HUES48 (cell line): ENCODE results near the gene HELZ2.

ENCODE experiments used
- H3K27ac ChIP-seq: one replicate; pipeline ENCODE4 v1.7.0; 2013; ENCODE audit warnings: low read depth, low read length, inconsistent platforms
- H3K27me3 ChIP-seq: 2 replicates; pipeline ENCODE4 v1.6.1; 2013; ENCODE audit warnings: mild to moderate bottlenecking, low read length; ENCODE audit not compliant: control insufficient read depth, insufficient read depth
- H3K36me3 ChIP-seq: 2 replicates; pipeline ENCODE4 v1.6.1; 2013; ENCODE audit warnings: low read length; ENCODE audit not compliant: control insufficient read depth, insufficient read depth
- H3K4me1 ChIP-seq: 2 replicates; pipeline ENCODE4 v1.6.1; 2013; ENCODE audit warnings: mild to moderate bottlenecking, low read length; ENCODE audit not compliant: control insufficient read depth, insufficient read depth
- H3K4me3 ChIP-seq: 2 replicates; pipeline ENCODE4 v1.5.1; 2013; ENCODE audit warnings: mild to moderate bottlenecking, low read depth, low read length
- H3K9ac ChIP-seq: 2 replicates; pipeline ENCODE4 v1.6.1; 2013; ENCODE audit warnings: mild to moderate bottlenecking, low read depth, low read length, moderate library complexity
- H3K9me3 ChIP-seq: 2 replicates; pipeline ENCODE4 v1.6.1; 2013; ENCODE audit warnings: low read length; ENCODE audit not compliant: control insufficient read depth, insufficient read depth

HELZ2 gene

GRCh38 chr20:63543733-63544132, 30.3 kb downstream of the HELZ2 start:
- Histone ChIP-seq H3K27ac (no peak overlapping the region), H3K4me1 (peaks cover 19% of the 10 kb centered on the region; the same call in 1 of the 2 replicates), H3K9me3 (no peaks in the 10 kb centered on the region), H3K4me3 (no peak overlapping the region), H3K27me3 (no peaks in the 10 kb centered on the region), H3K9ac (no peak overlapping the region), H3K36me3 (no peaks in the 10 kb centered on the region)

- Histone ChIP-seq H3K4me1 (peaks cover 14% of the 10 kb centered on the region; the same call in 1 of the 2 replicates), H3K36me3 (no peaks in the 10 kb centered on the region), H3K9me3 (no peaks in the 10 kb centered on the region), H3K9ac (no peak overlapping the region), H3K27me3 (no peaks in the 10 kb centered on the region), H3K4me3 (no peak overlapping the region), H3K27ac (no peak overlapping the region)
Observed at GRCh38 chr20:63543131-63543530, 30.9 kb downstream of the HELZ2 start.

- no peak overlapping the region for H3K27ac ChIP-seq
- H3K4me1 ChIP-seq = peaks cover 10% of the 10 kb centered on the region; the same call in 1 of the 2 replicates
- H3K9me3 ChIP-seq = no peaks in the 10 kb centered on the region
- H3K27me3 ChIP-seq = no peaks in the 10 kb centered on the region
- no peak overlapping the region for H3K9ac ChIP-seq
- no peaks in the 10 kb centered on the region for H3K36me3 ChIP-seq
- no peak overlapping the region for H3K4me3 ChIP-seq
Observed at GRCh38 chr20:63542696-63543095, 31.3 kb downstream of the HELZ2 start.

- H3K4me1 ChIP-seq = peaks cover 6% of the 10 kb centered on the region; the same call in 1 of the 2 replicates
- no peak overlapping the region for H3K4me3 ChIP-seq
- no peaks in the 10 kb centered on the region for H3K9me3 ChIP-seq
- H3K27me3 ChIP-seq = no peaks in the 10 kb centered on the region
- H3K27ac ChIP-seq = no peak overlapping the region
- no peaks in the 10 kb centered on the region for H3K36me3 ChIP-seq
- no peak overlapping the region for H3K9ac ChIP-seq
Observed at GRCh38 chr20:63542031-63542559, 31.9 kb downstream of the HELZ2 start.

GRCh38 chr20:63541371-63541770, 32.7 kb downstream of the HELZ2 start:
- Histone ChIP-seq H3K27ac (no peak overlapping the region), H3K4me3 (no peak overlapping the region), H3K9ac (no peak overlapping the region), H3K9me3 (no peaks in the 10 kb centered on the region), H3K27me3 (no peaks in the 10 kb centered on the region), H3K36me3 (no peaks in the 10 kb centered on the region), H3K4me1 (peaks cover 3% of the 10 kb centered on the region; the same call in 1 of the 2 replicates)

- Histone ChIP-seq H3K27me3 (no peaks in the 10 kb centered on the region), H3K36me3 (no peaks in the 10 kb centered on the region), H3K9me3 (no peaks in the 10 kb centered on the region), H3K4me3 (no peak overlapping the region), H3K9ac (no peak overlapping the region), H3K27ac (no peak overlapping the region), H3K4me1 (peaks cover 3% of the 10 kb centered on the region; the same call in 1 of the 2 replicates)
Observed at GRCh38 chr20:63540417-63541186, 33.4 kb downstream of the HELZ2 start.

- Histone ChIP-seq H3K4me3 (no peak overlapping the region), H3K9me3 (no peaks in the 10 kb centered on the region), H3K4me1 (peaks cover 3% of the 10 kb centered on the region; the same call in 1 of the 2 replicates), H3K27ac (no peak overlapping the region), H3K9ac (no peak overlapping the region), H3K27me3 (no peaks in the 10 kb centered on the region), H3K36me3 (no peaks in the 10 kb centered on the region)
Observed at GRCh38 chr20:63539441-63540370, 34.3 kb downstream of the HELZ2 start.

GRCh38 chr20:63539092-63539430, 35.0 kb downstream of the HELZ2 start:
- Histone ChIP-seq H3K27me3 (no peaks in the 10 kb centered on the region), H3K9me3 (no peaks in the 10 kb centered on the region), H3K27ac (no peak overlapping the region), H3K9ac (no peak overlapping the region), H3K4me3 (no peak overlapping the region), H3K36me3 (no peaks in the 10 kb centered on the region), H3K4me1 (peaks cover 3% of the 10 kb centered on the region; the same call in 1 of the 2 replicates)

GRCh38 chr20:63538204-63539091, 35.6 kb downstream of the HELZ2 start:
- Histone ChIP-seq H3K9me3 (no peaks in the 10 kb centered on the region), H3K4me3 (peak overlapping the region; percentile 40; the same call in 1 of the 2 replicates), H3K27ac (no peak overlapping the region), H3K36me3 (no peaks in the 10 kb centered on the region), H3K4me1 (peaks cover 3% of the 10 kb centered on the region; the same call in 1 of the 2 replicates), H3K9ac (no peak overlapping the region), H3K27me3 (no peaks in the 10 kb centered on the region)

GRCh38 chr20:63537525-63538203, 36.4 kb downstream of the HELZ2 start:
- Histone ChIP-seq H3K36me3 (no peaks in the 10 kb centered on the region), H3K4me1 (peaks cover 3% of the 10 kb centered on the region; the same call in 1 of the 2 replicates), H3K27me3 (no peaks in the 10 kb centered on the region), H3K4me3 (peak overlapping the region; percentile 40; the same call in 1 of the 2 replicates), H3K27ac (no peak overlapping the region), H3K9me3 (no peaks in the 10 kb centered on the region), H3K9ac (peak overlapping the region; percentile 1; the same call in 1 of the 2 replicates)
